Measurements from ENCODE around the gene PSMB11.
A peak's percentile ranks its signal among the peaks of the same experiment; 100 is the strongest.
"Not testable (repeated sequence)": the region's sequence is repeated elsewhere in the genome, so short reads cannot be mapped to it uniquely, and the experiment has no call there.

PSMB11 gene

GRCh38 chr14:23013749-23014054 lies 28.3 kb upstream of the PSMB11 start:
- not testable (repeated sequence) for DNase-seq (ENCODE audit: low spot score)

- DNase-seq (ENCODE audit: low spot score), result no peak
Observed at GRCh38 chr14:23015618-23016017, 26.4 kb upstream of the PSMB11 start.

GRCh38 chr14:23017091-23017490 lies 24.9 kb upstream of the PSMB11 start:
- DNase-seq (ENCODE audit: low spot score), result peak; percentile 49

- no peak for DNase-seq (ENCODE audit: low spot score)
Observed at GRCh38 chr14:23018107-23018506, 23.9 kb upstream of the PSMB11 start.

- no peak for DNase-seq (ENCODE audit: low spot score)
Observed at GRCh38 chr14:23020143-23021128, 21.6 kb upstream of the PSMB11 start.

GRCh38 chr14:23021434-23021833 lies 20.6 kb upstream of the PSMB11 start:
- DNase-seq (ENCODE audit: low spot score), result no peak

GRCh38 chr14:23021889-23022442 lies 20.0 kb upstream of the PSMB11 start:
- no peak for DNase-seq (ENCODE audit: low spot score)

- DNase-seq (ENCODE audit: low spot score), result no peak
Observed at GRCh38 chr14:23023022-23023794, 18.8 kb upstream of the PSMB11 start.

- no peak for DNase-seq (ENCODE audit: low spot score)
Observed at GRCh38 chr14:23023795-23024152, 18.2 kb upstream of the PSMB11 start.

GRCh38 chr14:23024612-23025075 lies 17.4 kb upstream of the PSMB11 start:
- no peak for DNase-seq (ENCODE audit: low spot score)

- no peak for DNase-seq (ENCODE audit: low spot score)
Observed at GRCh38 chr14:23025151-23025814, 16.7 kb upstream of the PSMB11 start.

- no peak for DNase-seq (ENCODE audit: low spot score)
Observed at GRCh38 chr14:23028799-23029198, 13.2 kb upstream of the PSMB11 start.

- no peak for DNase-seq (ENCODE audit: low spot score)
Observed at GRCh38 chr14:23030936-23031335, 11.1 kb upstream of the PSMB11 start.

GRCh38 chr14:23033251-23033727 lies 8.7 kb upstream of the PSMB11 start:
- DNase-seq (ENCODE audit: low spot score), result no peak

- DNase-seq (ENCODE audit: low spot score), result no peak
Observed at GRCh38 chr14:23033801-23034497, 8.1 kb upstream of the PSMB11 start.

- peak; percentile 95 for DNase-seq (ENCODE audit: low spot score)
Observed at GRCh38 chr14:23034498-23035302, 7.3 kb upstream of the PSMB11 start, which contains the start of gene PSMB5. Gene PSMB5 (minus strand): TSS chr14:23034900. CDS start chr14:23034881, 19 bp downstream.

- no peak for DNase-seq (ENCODE audit: low spot score)
Observed at GRCh38 chr14:23035303-23036144, 6.5 kb upstream of the PSMB11 start.

- DNase-seq (ENCODE audit: low spot score), result no peak
Observed at GRCh38 chr14:23040100-23040499, 1.9 kb upstream of the PSMB11 start.

GRCh38 chr14:23041729-23042128 lies 283 bp upstream of the PSMB11 start:
- DNase-seq (ENCODE audit: low spot score), result no peak

GRCh38 chr14:23043145-23043544 lies 1.1 kb downstream of the PSMB11 start:
- no peak for DNase-seq (ENCODE audit: low spot score)

Data from putamen (tissue), 1 donor.